HepG2 (cell line): ENCODE data around the gene APEX1. TPM values are rescaled to one million over a fixed set of nuclear protein-coding genes. Genes with fewer than 3 reads are reported as not detected.

Source experiments
- ATAC-seq: fragments of 200-7000 bp; cut with Tn5 transposase; 3 replicates; pipeline ENCODE4 v1.9.1; 2020; ENCODE audit warnings: mild to moderate bottlenecking, moderate library complexity
- BruUV-seq: library from RNA; stranded (reverse); fragments of 400-500 nt; replicated peaks from 2 replicates; lab custom pipeline; 2021; lab: Mats Ljungman, UMichigan
- CTCF ChIA-PET: fragments of 300-600 bp; formaldehyde crosslinking; extraction: SDS; loops from one replicate; lab custom pipeline; 2021; ENCODE audit warnings: low total read pairs, inconsistent platforms, low intra/inter-chr PET ratio; lab: Yijun Ruan, JAX
- POLR2A ChIA-PET: fragments of 350-600 bp; sonication (Branson Sonifier 250); formaldehyde crosslinking; loops from one replicate; lab custom pipeline; 2020; ENCODE audit warnings: antibody characterized with exemption, inconsistent platforms; lab: Yijun Ruan, JAX
- DNase-seq: peaks from one replicate; pipeline ENCODE4 v3.0.0-alpha.2; 2015; ENCODE audit warnings: low spot score
- FAIRE-seq: peaks from 3 replicates; lab custom pipeline; 2011; peaks lifted over from hg19 to GRCh38; lab: Jason Lieb, UNC
- H2AFZ ChIP-seq: one replicate; pipeline ENCODE4 v1.6.1; 2011; ENCODE audit warnings: low read length, inconsistent platforms
- H3K27ac ChIP-seq: fragments of 300-600 bp; 3 replicates; pipeline ENCODE4 v1.8.0; 2011; ENCODE audit warnings: mixed run types, mild to moderate bottlenecking, mixed read lengths, low read length, inconsistent platforms; ENCODE audit not compliant: insufficient read depth; ENCODE audit errors: extremely low read length
- H3K27me3 ChIP-seq, 2 experiments: fragments of 200-600 bp in 1 of 2; 2 replicates in 1 of 2; 3 replicates in 1 of 2; pipeline versions ENCODE4 v1.6.0 to v1.8.0; 2011; ENCODE audit warnings: low read length in 2 of 2, mild to moderate bottlenecking in 2 of 2, moderate library complexity in 2 of 2, inconsistent platforms in 1 of 2; ENCODE audit not compliant: insufficient read depth in 2 of 2, control insufficient read depth in 1 of 2
- H3K36me3 ChIP-seq, 2 experiments: fragments of 200-600 bp in 1 of 2; replicated peaks in 1 of 2; 2 replicates in 1 of 2; 3 replicates in 1 of 2; pipeline versions ENCODE4 v1.5.1 to v1.8.0; 2011; ENCODE audit warnings: low read length in 2 of 2, inconsistent platforms in 1 of 2; ENCODE audit not compliant: insufficient read depth in 2 of 2, control insufficient read depth in 1 of 2
- H3K4me1 ChIP-seq: 2 replicates; pipeline ENCODE4 v1.5.1; 2012; ENCODE audit warnings: low read length, inconsistent platforms; ENCODE audit not compliant: insufficient read depth
- H3K4me2 ChIP-seq: 2 replicates; pipeline ENCODE4 v1.6.0; 2011; ENCODE audit warnings: low read depth, low read length, inconsistent platforms
- H3K4me3 ChIP-seq, 3 experiments: fragments of 200-600 bp in 1 of 3; sonication (generic), shearing (Covaris generic) in 1 of 3; replicated peaks in 1 of 3; 2 replicates each; pipeline ENCODE4 v1.5.1; 2011 to 2016; ENCODE audit warnings: low read length in 3 of 3, inconsistent platforms in 2 of 3, low read depth in 2 of 3, mild to moderate bottlenecking in 2 of 3, control low read depth in 1 of 3, mixed read lengths in 1 of 3; ENCODE audit not compliant: insufficient read depth in 1 of 3
- H3K79me2 ChIP-seq: one replicate; pipeline ENCODE4 v1.6.1; 2011; ENCODE audit warnings: low read length, inconsistent platforms; ENCODE audit not compliant: insufficient read depth
- H3K9ac ChIP-seq: 2 replicates; pipeline ENCODE4 v1.6.0; 2011; ENCODE audit warnings: mild to moderate bottlenecking, low read depth, low read length, inconsistent platforms; ENCODE audit not compliant: insufficient read depth
- H3K9me3 ChIP-seq: 2 replicates; pipeline ENCODE4 v1.5.1; 2012; ENCODE audit warnings: mild to moderate bottlenecking, low read length
- H4K20me1 ChIP-seq: 2 replicates; pipeline ENCODE4 v1.6.0; 2011; ENCODE audit warnings: inconsistent platforms, mild to moderate bottlenecking, low read length, moderate library complexity; ENCODE audit not compliant: insufficient read depth
- ATRX ChIP-seq: sonication (generic); formaldehyde crosslinking; IDR thresholded peaks from 2 replicates; pipeline ENCODE4 v1.4.0; 2020; ENCODE audit warnings: missing genetic modification reagents, borderline replicate concordance
- DPF2 ChIP-seq: sonication (generic); formaldehyde crosslinking; IDR thresholded peaks from 2 replicates; pipeline ENCODE4 v1.4.0; 2020; ENCODE audit warnings: mild to moderate bottlenecking, low read depth, missing genetic modification reagents, borderline replicate concordance
- EP300 ChIP-seq, 3 experiments: sonication (generic) in 1 of 3; formaldehyde crosslinking in 1 of 3; IDR thresholded peaks; 2 replicates each; pipeline versions ENCODE4 v1.5.1 to v1.6.1; 2011 to 2020; ENCODE audit warnings: low read depth in 2 of 3, low read length in 2 of 3, borderline replicate concordance in 1 of 3, improper control_type of control experiment in 1 of 3, mild to moderate bottlenecking in 1 of 3, missing genetic modification reagents in 1 of 3, moderate library complexity in 1 of 3
- HOXA3 ChIP-seq: sonication (generic); formaldehyde crosslinking; IDR thresholded peaks from 2 replicates; pipeline ENCODE4 v1.5.0; 2020; ENCODE audit warnings: missing genetic modification reagents
- ISX ChIP-seq: sonication (generic); formaldehyde crosslinking; conservative IDR thresholded peaks from 2 replicates; pipeline ENCODE4 v1.5.0; 2020; ENCODE audit warnings: missing genetic modification reagents
- KMT2B ChIP-seq: IDR thresholded peaks from 2 replicates; pipeline ENCODE4 v1.6.1; 2016; ENCODE audit warnings: missing genetic modification reagents, missing compliant biosample characterization
- NR2F2 ChIP-seq: IDR thresholded peaks from 2 replicates; pipeline ENCODE4 v1.6.1; 2012; ENCODE audit warnings: low read depth, inconsistent platforms, borderline replicate concordance
- RARA ChIP-seq: IDR thresholded peaks from 2 replicates; pipeline ENCODE4 v1.6.1; 2016; ENCODE audit warnings: missing genetic modification reagents, missing compliant biosample characterization
- SOX6 ChIP-seq, 2 experiments: fragments of 450-650 bp in 1 of 2; sonication (generic) in 1 of 2; formaldehyde crosslinking in 1 of 2; IDR thresholded peaks; 2 replicates each; pipeline versions ENCODE4 v1.4.0 to v1.6.1; 2017 to 2020; ENCODE audit warnings: antibody characterized with exemption in 1 of 2, mild to moderate bottlenecking in 1 of 2, missing genetic modification reagents in 1 of 2
- TFE3 ChIP-seq: IDR thresholded peaks from 2 replicates; pipeline ENCODE4 v1.6.1; 2016
- ZNF20 ChIP-seq: sonication (generic); formaldehyde crosslinking; IDR thresholded peaks from 2 replicates; pipeline ENCODE4 v1.4.0; 2020; ENCODE audit warnings: mild to moderate bottlenecking, moderate library complexity, missing genetic modification reagents
- ZNF256 ChIP-seq: sonication (generic); formaldehyde crosslinking; conservative IDR thresholded peaks from 2 replicates; pipeline ENCODE4 v1.4.0; 2020; ENCODE audit warnings: missing genetic modification reagents
- ZNF280D ChIP-seq: sonication (generic); formaldehyde crosslinking; IDR thresholded peaks from 2 replicates; pipeline ENCODE4 v1.5.1; 2020; ENCODE audit warnings: mild to moderate bottlenecking, missing genetic modification reagents
- WGBS: methylation state at CpG from one replicate; pipeline ENCODE4 v1.1.6; 2017; ENCODE audit warnings: low lambda C conversion rate; 5-methylcytosine and 5-hydroxymethylcytosine counted together
- in situ Hi-C: cut with HindIII; loops from 2 replicates; pipeline ENCODE4 v1.10.0; 2017; ENCODE audit warnings: low pct_unique_long_range_greater_than_20kb; ENCODE audit not compliant: extremely low pct_ligation_motif_present
- intact Hi-C: fragments of 100-400 bp; cut with micrococcal nuclease; formaldehyde crosslinking; loops from one replicate; pipeline ENCODE4 v1.10.0; 2022; ENCODE audit not compliant: unreplicated experiment
- polyA plus RNA-seq, 8 experiments: library from polyadenylated mRNA; depleted of rRNA in 3 of 8; stranded (reverse) in 7 of 8; unstranded in 1 of 8; fragments of >200 nt; fragmentation: Illumina TruSeq in 4 of 8; extraction: Trizol in 4 of 8; gene quantifications; 2 replicates each; pipeline versions ENCODE4 v1.2.1 to v1.2.3, GENCODE V29; 2011 to 2016; ENCODE audit warnings: low read depth in 4 of 8, missing spikeins in 1 of 8, mixed read lengths in 1 of 8; ENCODE audit not compliant: insufficient read depth in 1 of 8
- total RNA-seq, 5 experiments: library from RNA; depleted of rRNA; stranded (reverse); fragments of >200 nt; fragmentation: Illumina TruSeq; extraction: Trizol; gene quantifications; 2 replicates each; pipeline ENCODE4 v1.2.3, GENCODE V29; 2016; ENCODE audit warnings: low read depth in 1 of 5
- TF ChIP-seq, protein P1 (sequence below): sonication (generic); formaldehyde crosslinking; IDR thresholded peaks from 2 replicates; pipeline ENCODE4 v1.5.0; 2020; ENCODE audit warnings: missing genetic modification reagents, mild to moderate bottlenecking, borderline replicate concordance

The APEX1 gene
- total and polyA plus RNA-seq, 2 of the 13 experiments (the other 11 are each of a cell fraction or from before 2014, with no cell fraction given), result 171 to 405 TPM

GRCh38 chr14:20489093-20489994 is 34.3 kb downstream of the APEX1 start:
- peaks cover 33% of the 10 kb centered on the region for H3K4me1 ChIP-seq
- ChIA-PET POLR2A (interaction anchor here (1.2 to 1.6 kb wide), 7 partner anchors 20 to 198 kb away, joined by 3 to 8 read pairs (median 4); partner anchors contain the start of genes APEX1, PARP2 and PIP4P1), CTCF (no interaction called here)
- H3K4me2 ChIP-seq, result peak overlapping the region; percentile 49
- intact Hi-C loops (no loop called here), in situ Hi-C loops (no loop called here)
- no peaks in the 10 kb centered on the region for H4K20me1 ChIP-seq
- H3K4me3 ChIP-seq, result no peak overlapping the region; a peak in 1 of 6 replicates
- WGBS, result 4% methylated on average over 6 of the region's 6 CpGs
- ATAC-seq (peak; percentile 66), FAIRE-seq (peak; percentile 67), DNase-seq (peak; percentile 78)
- H3K9ac ChIP-seq, result no peak overlapping the region
- no TSS peak for BruUV-seq
- no peaks in the 10 kb centered on the region for H3K79me2 ChIP-seq
- H2AFZ ChIP-seq, result no peak overlapping the region
- H3K9me3 ChIP-seq, result no peaks in the 10 kb centered on the region
- 0 out of 5 replicates have a peak, but pooled peaks cover 0 to 6% of the 10 kb centered on the region in 2 experiments for H3K27me3 ChIP-seq
- no peaks in the 10 kb centered on the region for H3K36me3 ChIP-seq
- no peak overlapping the region for H3K27ac ChIP-seq
- TF ChIP-seq ZNF256 (CRISPR knock-in tag) (no peak), DPF2 (CRISPR knock-in tag) (no peak), NR2F2 (no peak), HOXA3 (no peak), SOX6 (IDR thresholded peaks at IDR 0.05) (no peak), SOX6 (CRISPR knock-in tag; IDR thresholded peaks at IDR 0.05) (peak; percentile 15; the same call in 1 of the 2 replicates), TFE3 (CRISPR knock-in tag) (no peak), RARA (CRISPR knock-in tag) (peak; percentile 28; the same call in 1 of the 2 replicates), ISX (CRISPR knock-in tag) (no peak), ZNF20 (CRISPR knock-in tag) (0 out of 2 replicates have a peak, but pooled peaks have one; percentile 34), KMT2B (CRISPR knock-in tag) (no peak), ATRX (CRISPR knock-in tag) (no peak), ZNF280D (CRISPR knock-in tag) (no peak), EP300 (IDR thresholded peaks at IDR 0.05; ENCODE audit: low read depth in 2 of 2, low read length in 2 of 2) (0 out of 4 replicates have a peak, but pooled peaks of 1 of the 2 experiments have one; percentile 9), EP300 (CRISPR knock-in tag; IDR thresholded peaks at IDR 0.05; ENCODE audit: borderline replicate concordance) (no peak)
- TF ChIP-seq, protein P1, sequence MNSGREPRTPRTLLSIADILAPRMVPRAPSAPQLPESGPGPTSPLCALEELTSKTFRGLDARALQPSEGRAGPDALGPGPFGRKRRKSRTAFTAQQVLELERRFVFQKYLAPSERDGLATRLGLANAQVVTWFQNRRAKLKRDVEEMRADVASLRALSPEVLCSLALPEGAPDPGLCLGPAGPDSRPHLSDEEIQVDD (CRISPR knock-in tag), result no peak
